ENCODE data around the gene C10orf62. TPM values are rescaled to one million over a fixed set of nuclear protein-coding genes. Genes with fewer than 3 reads are reported as not detected.
A peak's percentile ranks its signal among the peaks of the same experiment; 100 is the strongest.

Gene C10orf62
- total and polyA plus RNA-seq, 2 donors (not counting 3 experiments of a cell fraction or from before 2014, with no cell fraction given): not detected

GRCh38 chr10:97632949-97633884 lies 43.7 kb downstream of the C10orf62 start, which contains the start of gene MORN4:
MORN4 (minus strand) TSS chr10:97633500; CDS start chr10:97619653, 13,847 bp downstream.
- Histone ChIP-seq H3K36me3 (ENCODE audit: control insufficient read depth in 2 of 2, extremely low read depth in 1 of 2, insufficient read depth in 2 of 2, low read length in 2 of 2) (no peaks in the 10 kb centered on the region), H2AFZ (ENCODE audit: low read depth, low read length) (peak within 1 kb of the TSS; percentile 88), H3K9me3 (replicated peaks; ENCODE audit: control insufficient read depth, insufficient read depth, low read length) (no peaks in the 10 kb centered on the region), H3K9me1 (replicated peaks; ENCODE audit: control insufficient read depth, extremely low read depth, insufficient read depth, low read length) (no peaks in the 10 kb centered on the region), H4K20me1 (replicated peaks; ENCODE audit: control insufficient read depth, extremely low read depth, insufficient read depth, low read length) (no peaks in the 10 kb centered on the region), H3K27me3 (ENCODE audit: control insufficient read depth in 2 of 2, insufficient read depth in 2 of 2, low read length in 2 of 2) (no peaks in the 10 kb centered on the region), H3K4me1 (ENCODE audit: control insufficient read depth, extremely low read depth, insufficient read depth, low read length) (peaks cover 3% of the 10 kb centered on the region), H3K79me2 (ENCODE audit: control insufficient read depth, insufficient read depth, low read length) (no peaks in the 10 kb centered on the region), H3K4me2 (ENCODE audit: insufficient read depth, low read length) (peak within 1 kb of the TSS; percentile 71), H3K27ac (ENCODE audit: insufficient read depth, low read depth, low read length) (no peak within 1 kb of the TSS), H3K9ac (replicated peaks; ENCODE audit: extremely low read depth, insufficient read depth, low read length) (no peak within 1 kb of the TSS), H3K4me3 (replicated peaks in 1 of 3; ENCODE audit: insufficient read depth in 1 of 3, low read depth in 1 of 3, low read length in 3 of 3) (peak within 1 kb of the TSS; percentile 25 to 72 (median 56))
- DNase-seq (ENCODE audit: low read depth, low spot score) (peak; percentile 91), FAIRE-seq (peak; percentile 76)
- no TSS peak for BruUV-seq (replicated peaks)
- TF ChIP-seq GATA2 (IDR thresholded peaks at IDR 0.05; ENCODE audit: insufficient read depth, insufficient read length, low read depth, low read length) (no peak), EZH2 (IDR thresholded peaks at IDR 0.05; ENCODE audit: borderline replicate concordance, low read depth, low read length, severe bottlenecking) (no peak), MYC (IDR thresholded peaks at IDR 0.05; ENCODE audit: low read depth, low read length) (no peak), CTCF (IDR thresholded peaks at IDR 0.05; ENCODE audit: extremely low read depth in 1 of 2, insufficient read depth in 1 of 2, low read depth in 1 of 2, low read length in 2 of 2) (no peak)
- ChIA-PET CTCF (interaction anchor here (0.7 to 1.8 kb wide), 4 partner anchors 14 to 61 kb away, joined by 3 to 12 read pairs (median 4); partner anchors contain the start of gene ANKRD2), POLR2A (no interaction called here)
- dilution Hi-C loops (cut with MboI; ENCODE audit: extremely low pct_ligation_motif_present, low sequenced_read_pairs) (no loop called here), intact Hi-C loops (cut with micrococcal nuclease) (no loop called here)

Data from endothelial cell of umbilical vein (primary cell).